Right lobe of liver (tissue), 4 donors: ENCODE data around the gene STAMBPL1.

ENCODE experiments used
- POLR2A ChIP-seq: fragments of 450-650 bp; IDR thresholded peaks from one replicate; pipeline ENCODE4 v1.6.1; 2017; ENCODE audit warnings: antibody characterized with exemption, mild to moderate bottlenecking
- TF ChIP-seq, protein P1 (sequence below), 4 donors: fragments of 200-600 bp in 3 of 4; fragments of 450-650 bp in 1 of 4; IDR thresholded peaks; one replicate each; pipeline versions ENCODE4 v1.5.1 to v1.8.0; 2016 to 2022; ENCODE audit warnings: antibody characterized with exemption in 4 of 4, mild to moderate bottlenecking in 2 of 4
- donor health status: DM: no; HTN: no; CAD: no.
- donor health status: DM: no; HTN: no; CAD: no.
- donor health status: DM: no; HTN: yes; CAD: no.

DNA sequence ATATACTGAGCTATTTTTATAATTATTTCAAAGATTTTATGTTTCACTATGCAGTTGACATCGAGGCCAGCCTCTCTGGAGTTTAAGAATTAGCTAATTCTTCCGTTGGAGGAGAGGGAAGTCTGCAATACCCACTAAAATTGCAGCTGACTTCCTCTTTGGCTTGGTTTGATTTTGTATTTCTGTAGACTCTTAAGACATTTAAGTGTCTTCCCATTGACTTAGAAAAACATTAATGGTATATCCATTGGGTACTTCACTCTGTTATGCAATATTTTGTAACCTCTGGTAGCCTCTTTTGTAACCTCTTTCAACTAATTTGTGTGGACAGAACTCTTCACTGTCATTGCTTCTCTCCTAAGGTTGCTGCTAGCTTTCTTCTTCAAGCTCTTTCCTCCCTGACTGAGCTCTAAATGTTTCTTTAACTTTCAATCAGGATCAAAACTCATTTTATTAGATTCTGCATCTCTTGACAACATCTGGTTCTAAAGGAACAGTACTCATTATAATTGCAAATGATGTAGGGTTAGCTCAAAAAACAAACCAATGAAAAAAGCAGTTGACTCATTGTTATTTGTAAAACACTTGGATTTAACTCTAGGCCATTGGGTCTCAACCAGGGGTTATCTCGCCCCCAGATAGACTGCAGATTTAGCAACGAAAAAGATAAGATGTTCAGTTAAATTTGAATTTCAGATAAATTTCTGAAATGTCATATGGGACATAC lies 26.7 kb upstream of the STAMBPL1 start:
- TF ChIP-seq, protein P1, sequence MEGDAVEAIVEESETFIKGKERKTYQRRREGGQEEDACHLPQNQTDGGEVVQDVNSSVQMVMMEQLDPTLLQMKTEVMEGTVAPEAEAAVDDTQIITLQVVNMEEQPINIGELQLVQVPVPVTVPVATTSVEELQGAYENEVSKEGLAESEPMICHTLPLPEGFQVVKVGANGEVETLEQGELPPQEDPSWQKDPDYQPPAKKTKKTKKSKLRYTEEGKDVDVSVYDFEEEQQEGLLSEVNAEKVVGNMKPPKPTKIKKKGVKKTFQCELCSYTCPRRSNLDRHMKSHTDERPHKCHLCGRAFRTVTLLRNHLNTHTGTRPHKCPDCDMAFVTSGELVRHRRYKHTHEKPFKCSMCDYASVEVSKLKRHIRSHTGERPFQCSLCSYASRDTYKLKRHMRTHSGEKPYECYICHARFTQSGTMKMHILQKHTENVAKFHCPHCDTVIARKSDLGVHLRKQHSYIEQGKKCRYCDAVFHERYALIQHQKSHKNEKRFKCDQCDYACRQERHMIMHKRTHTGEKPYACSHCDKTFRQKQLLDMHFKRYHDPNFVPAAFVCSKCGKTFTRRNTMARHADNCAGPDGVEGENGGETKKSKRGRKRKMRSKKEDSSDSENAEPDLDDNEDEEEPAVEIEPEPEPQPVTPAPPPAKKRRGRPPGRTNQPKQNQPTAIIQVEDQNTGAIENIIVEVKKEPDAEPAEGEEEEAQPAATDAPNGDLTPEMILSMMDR (IDR thresholded peaks at IDR 0.05): no peak
- TF ChIP-seq POLR2A: no peak
